Right kidney (tissue), 1 donor: Measurements from ENCODE around the gene EML3.
"Not testable (repeated sequence)": the region's sequence is repeated elsewhere in the genome, so short reads cannot be mapped to it uniquely, and the experiment has no call there.

Source experiments
- DNase-seq: peaks from one replicate; pipeline ENCODE4 v3.0.0-alpha.2; 2016

EML3 gene

GRCh38 chr11:62600367-62601121 is 12.0 kb downstream of the EML3 start:
- no peak for DNase-seq

GRCh38 chr11:62599901-62600300 is 12.7 kb downstream of the EML3 start:
- DNase-seq = no peak

- DNase-seq = peak; percentile 62
Measured at GRCh38 chr11:62599069-62599696, 13.4 kb downstream of the EML3 start.

- DNase-seq = no peak
Measured at GRCh38 chr11:62595124-62595523, 17.5 kb downstream of the EML3 start.

GRCh38 chr11:62593434-62594044 is 19.0 kb downstream of the EML3 start:
- DNase-seq = peak; percentile 29

GRCh38 chr11:62592989-62593421 is 19.6 kb downstream of the EML3 start:
- no peak for DNase-seq

GRCh38 chr11:62592146-62592815 is 20.3 kb downstream of the EML3 start:
- no peak for DNase-seq

GRCh38 chr11:62591448-62592145 is 21.0 kb downstream of the EML3 start, which contains the start of gene TUT1:
Gene TUT1, minus strand, starts transcription at chr11:62591523. Its CDS starts 38 bp downstream, at chr11:62591485.
- DNase-seq = peak; percentile 86

- no peak for DNase-seq
Measured at GRCh38 chr11:62588966-62589637, 23.5 kb downstream of the EML3 start.

- not testable (repeated sequence) for DNase-seq
Measured at GRCh38 chr11:62585356-62585755, 27.2 kb downstream of the EML3 start.

- not testable (repeated sequence) for DNase-seq
Measured at GRCh38 chr11:62581735-62582134, 30.8 kb downstream of the EML3 start.

GRCh38 chr11:62580959-62581715 is 31.4 kb downstream of the EML3 start:
- DNase-seq = no peak

- no peak for DNase-seq
Measured at GRCh38 chr11:62579252-62579651, 33.3 kb downstream of the EML3 start.

- DNase-seq = no peak
Measured at GRCh38 chr11:62578541-62578940, 34.0 kb downstream of the EML3 start.

GRCh38 chr11:62577046-62577714 is 35.4 kb downstream of the EML3 start:
- no peak for DNase-seq

GRCh38 chr11:62575837-62576236 is 36.7 kb downstream of the EML3 start:
- no peak for DNase-seq

- no peak for DNase-seq
Measured at GRCh38 chr11:62575156-62575555, 37.4 kb downstream of the EML3 start.

GRCh38 chr11:62574363-62575071 is 38.1 kb downstream of the EML3 start:
- DNase-seq = no peak

GRCh38 chr11:62573592-62574362 is 38.8 kb downstream of the EML3 start, which contains the start of gene EEF1G:
Gene EEF1G, minus strand, starts transcription at chr11:62573891. Its CDS starts 49 bp downstream, at chr11:62573842.
- peak; percentile 97 for DNase-seq
